Keratinocyte (primary cell): ENCODE data around the gene CELA2B.

Source experiments
- CTCF ChIP-seq, 3 experiments: IDR thresholded peaks in 1 of 3; conservative IDR thresholded peaks in 1 of 3; optimal IDR thresholded peaks in 1 of 3; 2 replicates in 2 of 3; 3 replicates in 1 of 3; pipeline versions ENCODE3 to v1.5.1; 2011; ENCODE audit warnings: low read length in 3 of 3, mild to moderate bottlenecking in 3 of 3, moderate library complexity in 2 of 3, control low read depth in 1 of 3, inconsistent platforms in 1 of 3; ENCODE audit not compliant: insufficient read depth in 2 of 3; ENCODE audit errors: extremely low read depth in 1 of 3
- EZH2 ChIP-seq: IDR thresholded peaks from one replicate; pipeline ENCODE4 v1.6.1; 2012; ENCODE audit warnings: inconsistent platforms, mild to moderate bottlenecking, low read length, moderate library complexity

DNA sequence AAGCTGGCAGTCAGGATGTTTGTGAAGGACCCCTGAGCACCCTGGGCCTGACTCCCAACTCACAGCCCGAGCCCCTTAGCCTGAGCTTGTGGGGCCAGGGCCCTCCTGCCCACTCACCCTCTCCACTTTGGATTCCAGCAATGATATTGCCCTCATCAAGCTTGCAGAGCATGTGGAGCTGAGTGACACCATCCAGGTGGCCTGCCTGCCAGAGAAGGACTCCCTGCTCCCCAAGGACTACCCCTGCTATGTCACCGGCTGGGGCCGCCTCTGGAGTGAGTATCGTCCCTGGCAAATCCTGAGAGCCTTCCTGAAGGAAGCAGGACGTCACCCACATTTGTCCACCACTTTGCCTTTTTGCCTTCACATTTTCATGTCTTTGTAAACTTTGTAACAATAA lies 32.6 kb upstream of the CELA2B start:
- TF ChIP-seq CTCF (optimal IDR thresholded peaks at IDR 0.05 in 1 of 3, IDR thresholded peaks at IDR 0.05 in 1 of 3, conservative IDR thresholded peaks at IDR 0.05 in 1 of 3; ENCODE audit: extremely low read depth in 1 of 3, insufficient read depth in 2 of 3, low read length in 3 of 3) (no peak), EZH2 (no peak)
